Omental fat pad (tissue), 4 donors: ENCODE data around the gene MCTS1. TPM values are rescaled to one million over a fixed set of nuclear protein-coding genes. Genes with fewer than 3 reads are reported as not detected.
A peak's percentile ranks its signal among the peaks of the same experiment; 100 is the strongest.

ENCODE experiments used
- ATAC-seq: fragments of 150-250 bp; one replicate; pipeline ENCODE4 v1.9.1; 2016; ENCODE audit warnings: mild to moderate bottlenecking, moderate library complexity; ENCODE audit not compliant: low FRiP score
- DNase-seq: peaks from one replicate; pipeline ENCODE4 v3.0.0-alpha.2; 2019; ENCODE audit warnings: low spot score
- CTCF ChIP-seq, 3 donors: fragments of 450-650 bp; IDR thresholded peaks; one replicate each; pipeline ENCODE4 v1.5.1; 2016 to 2017; ENCODE audit warnings: antibody characterized with exemption in 3 of 3, mild to moderate bottlenecking in 3 of 3, moderate library complexity in 2 of 3
- total RNA-seq, 4 donors: library from RNA; depleted of rRNA; stranded (reverse); fragments of >200 nt; gene quantifications; one replicate each; pipeline ENCODE4 v1.1.0, GENCODE V29; 2016

MCTS1 gene
- total RNA-seq, 4 donors from 2014 or later = 17.9 to 26.8 (median 21.3) TPM

GRCh38 chrX:120575379-120576114, 28.4 kb upstream of the MCTS1 start:
- ATAC-seq = no peak
- DNase-seq = no peak

GRCh38 chrX:120585702-120586101, 18.2 kb upstream of the MCTS1 start:
- no peak for TF ChIP-seq CTCF (IDR thresholded peaks at IDR 0.05)
- DNase-seq (no peak), ATAC-seq (no peak)

More at GRCh38 chrX:120575379-120576114, 28.4 kb upstream of the MCTS1 start:
- TF ChIP-seq CTCF (IDR thresholded peaks at IDR 0.05) = no peak

GRCh38 chrX:120604361-120604782, 471 bp downstream of the MCTS1 start:
- no peak for TF ChIP-seq CTCF (IDR thresholded peaks at IDR 0.05)
- ATAC-seq = peak; percentile 56
- no peak for DNase-seq

- TF ChIP-seq CTCF (IDR thresholded peaks at IDR 0.05) = no peak
- DNase-seq = no peak
- no peak for ATAC-seq
Measured at GRCh38 chrX:120612086-120612485, 8.2 kb downstream of the MCTS1 start.

GRCh38 chrX:120614816-120615215, 10.9 kb downstream of the MCTS1 start:
- no peak for DNase-seq
- no peak for TF ChIP-seq CTCF (IDR thresholded peaks at IDR 0.05)
- no peak for ATAC-seq

GRCh38 chrX:120617996-120618630, 14.2 kb downstream of the MCTS1 start:
- DNase-seq = no peak
- ATAC-seq = no peak
- TF ChIP-seq CTCF (IDR thresholded peaks at IDR 0.05) = no peak

- ATAC-seq (no peak), DNase-seq (no peak)
- TF ChIP-seq CTCF (IDR thresholded peaks at IDR 0.05) = no peak
Measured at GRCh38 chrX:120625371-120625770, 21.5 kb downstream of the MCTS1 start.
